GM12891 (cell line): ENCODE measurements around the gene S100A4.

Experiments
- POLR2A ChIP-seq: IDR thresholded peaks from 2 replicates; pipeline ENCODE4 v1.6.1; 2011; ENCODE audit warnings: low read depth, low read length, control low read depth
- POLR2AphosphoS5 ChIP-seq: IDR thresholded peaks from 2 replicates; pipeline ENCODE4 v1.6.1; 2011; ENCODE audit warnings: low read depth, low read length, control low read depth
- SPI1 ChIP-seq: IDR thresholded peaks from 2 replicates; pipeline ENCODE4 v1.6.1; 2011; ENCODE audit warnings: low read depth, low read length, control low read depth

DNA sequence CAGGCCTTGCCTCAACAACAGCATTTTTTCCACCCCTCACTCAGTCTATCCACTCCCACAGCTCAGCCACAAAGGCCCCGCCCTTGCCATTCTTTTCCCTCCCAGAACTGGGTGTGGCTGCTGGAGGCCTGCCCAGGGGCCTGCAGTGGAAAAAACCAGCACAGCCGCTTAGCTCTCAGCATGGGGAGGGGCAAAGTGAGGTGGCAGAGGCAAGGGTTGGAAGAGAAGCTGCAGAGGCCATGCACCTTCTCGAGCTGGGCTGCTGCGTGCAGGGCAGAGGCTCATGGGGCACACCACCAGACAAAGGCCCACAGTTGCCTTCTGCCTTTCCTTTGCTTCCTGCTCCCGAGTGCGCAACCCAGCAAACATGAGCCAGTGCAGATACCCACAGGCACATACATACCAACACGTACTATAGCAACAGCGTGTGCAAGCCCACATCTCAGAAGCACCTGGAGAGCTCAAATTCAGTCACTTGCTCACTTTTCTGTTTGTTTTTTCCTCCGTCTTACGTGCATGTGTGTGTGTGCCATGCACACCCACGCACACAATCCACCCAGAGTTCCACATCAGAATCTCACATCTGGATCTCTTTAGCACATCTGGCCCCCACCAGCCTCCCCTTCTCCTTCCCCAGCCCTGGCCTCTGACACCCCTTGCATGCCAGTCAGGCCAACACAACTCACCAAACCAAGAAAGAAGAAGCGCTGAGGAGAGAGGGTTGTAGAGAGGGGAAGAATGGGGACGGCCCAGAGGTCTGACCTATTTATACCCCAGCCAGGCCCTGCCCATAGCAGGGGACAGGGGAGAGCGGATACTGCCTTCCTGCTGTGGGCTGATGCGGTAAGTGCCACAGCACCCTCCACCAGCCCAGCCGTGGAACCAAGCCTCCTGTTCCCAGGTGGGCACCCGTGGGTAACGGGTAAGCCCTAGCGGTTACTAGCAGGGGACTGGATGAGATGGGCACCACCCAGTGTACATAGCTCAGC lies at the start of gene S100A4:
- no peak for TF ChIP-seq POLR2A
- TF ChIP-seq POLR2AphosphoS5, result no peak
- peak; percentile 16; the same call in 1 of the 2 replicates for TF ChIP-seq SPI1
